ENCODE measurements around the gene NFASC. TPM values are rescaled to one million over a fixed set of nuclear protein-coding genes. Genes with fewer than 3 reads are reported as not detected.

NFASC gene
- total and polyA plus RNA-seq, 2 donors (not counting 3 experiments of a cell fraction or from before 2014, with no cell fraction given) = not detected

- dilution Hi-C loops (cut with MboI; ENCODE audit: extremely low pct_ligation_motif_present, low sequenced_read_pairs) (no loop called here), intact Hi-C loops (cut with micrococcal nuclease) (no loop called here)
- no peak overlapping the region for H3K27ac ChIP-seq (ENCODE audit: insufficient read depth, low read depth, low read length)
- H3K4me3 ChIP-seq (replicated peaks in 1 of 3; ENCODE audit: insufficient read depth in 1 of 3, low read depth in 1 of 3, low read length in 3 of 3) = no peak overlapping the region
- CTCF ChIA-PET = no interaction called here
- H3K27me3 ChIP-seq (ENCODE audit: control insufficient read depth in 2 of 2, insufficient read depth in 2 of 2, low read length in 2 of 2) = peaks cover 4 to 8% of the 10 kb centered on the region in 2 experiments
- no peak overlapping the region for H3K9ac ChIP-seq (replicated peaks; ENCODE audit: extremely low read depth, insufficient read depth, low read length)
- POLR2A ChIA-PET = no interaction called here
- H3K4me1 ChIP-seq (ENCODE audit: control insufficient read depth, extremely low read depth, insufficient read depth, low read length) = no peaks in the 10 kb centered on the region
- H3K79me2 ChIP-seq (ENCODE audit: control insufficient read depth, insufficient read depth, low read length) = no peaks in the 10 kb centered on the region
- H3K4me2 ChIP-seq (ENCODE audit: insufficient read depth, low read length) = no peak overlapping the region
- DNase-seq (ENCODE audit: low read depth, low spot score) = no peak
- no peak for FAIRE-seq
- H3K36me3 ChIP-seq (ENCODE audit: control insufficient read depth in 2 of 2, extremely low read depth in 1 of 2, insufficient read depth in 2 of 2, low read length in 2 of 2) = no peaks in the 10 kb centered on the region
- no TSS peak for BruUV-seq (replicated peaks)
- TF ChIP-seq MAX (IDR thresholded peaks at IDR 0.05; ENCODE audit: insufficient read depth, insufficient read length) (no peak), POLR2AphosphoS5 (IDR thresholded peaks at IDR 0.05; ENCODE audit: insufficient read depth, low read depth, low read length) (no peak), GATA2 (IDR thresholded peaks at IDR 0.05; ENCODE audit: insufficient read depth, insufficient read length, low read depth, low read length) (no peak), JUN (IDR thresholded peaks at IDR 0.05; ENCODE audit: borderline replicate concordance, insufficient read depth, insufficient read length, low read depth) (no peak), POLR2A (IDR thresholded peaks at IDR 0.05; ENCODE audit: low read depth, low read length) (no peak), EZH2 (IDR thresholded peaks at IDR 0.05; ENCODE audit: borderline replicate concordance, low read depth, low read length, severe bottlenecking) (no peak), CTCF (IDR thresholded peaks at IDR 0.05; ENCODE audit: extremely low read depth in 1 of 2, insufficient read depth in 1 of 2, low read depth in 1 of 2, low read length in 2 of 2) (no peak), MYC (IDR thresholded peaks at IDR 0.05; ENCODE audit: low read depth, low read length) (no peak), FOS (IDR thresholded peaks at IDR 0.05; ENCODE audit: borderline replicate concordance, insufficient read depth, low read length) (no peak)
- no peaks in the 10 kb centered on the region for H3K9me1 ChIP-seq (replicated peaks; ENCODE audit: control insufficient read depth, extremely low read depth, insufficient read depth, low read length)
- H2AFZ ChIP-seq (ENCODE audit: low read depth, low read length) = no peak overlapping the region
- no peaks in the 10 kb centered on the region for H4K20me1 ChIP-seq (replicated peaks; ENCODE audit: control insufficient read depth, extremely low read depth, insufficient read depth, low read length)
- H3K9me3 ChIP-seq (replicated peaks; ENCODE audit: control insufficient read depth, insufficient read depth, low read length) = no peaks in the 10 kb centered on the region
These were observed 23.9 kb downstream of the NFASC start for GRCh38 chr1:204894606-204895005.
